Esophagus muscularis mucosa (tissue), 4 donors: ENCODE measurements around the gene BTBD16. TPM values are rescaled to one million over a fixed set of nuclear protein-coding genes. Genes with fewer than 3 reads are reported as not detected.

ENCODE experiments used
- DNase-seq: peaks from one replicate; pipeline ENCODE4 v3.0.0-alpha.2; 2017; ENCODE audit errors: extremely low spot score
- H3K27ac ChIP-seq, 4 donors: fragments of 200-600 bp; sonication (generic); replicated peaks in 1 of 4; 1 replicate in 3 of 4; 2 replicates in 1 of 4; pipeline ENCODE4 v1.5.1; 2016 to 2019; ENCODE audit warnings: mild to moderate bottlenecking in 1 of 4
- H3K27me3 ChIP-seq, 4 donors: fragments of 200-600 bp; sonication (generic); one replicate each; pipeline versions ENCODE4 v1.5.1 to v1.6.0; 2016 to 2019
- H3K36me3 ChIP-seq, 4 donors: fragments of 200-600 bp; sonication (generic); one replicate each; pipeline ENCODE4 v1.5.1; 2016 to 2019
- H3K4me1 ChIP-seq, 4 donors: fragments of 200-600 bp; sonication (generic); one replicate each; pipeline ENCODE4 v1.5.1; 2016 to 2019
- H3K4me3 ChIP-seq, 4 donors: fragments of 200-600 bp; sonication (generic); 1 replicate in 2 of 4; 2 replicates in 2 of 4; pipeline ENCODE4 v1.5.1; 2016 to 2019; ENCODE audit warnings: mild to moderate bottlenecking in 4 of 4, moderate library complexity in 1 of 4
- H3K9me3 ChIP-seq, 4 donors: fragments of 200-600 bp; sonication (generic); 1 replicate in 3 of 4; 2 replicates in 1 of 4; pipeline ENCODE4 v1.5.1; 2016 to 2019
- CTCF ChIP-seq, 3 experiments: fragments of 200-600 bp in 2 of 3; fragments of 450-650 bp in 1 of 3; sonication (generic) in 2 of 3; IDR thresholded peaks; one replicate each; pipeline ENCODE4 v1.5.1; 2017 to 2019; ENCODE audit warnings: antibody characterized with exemption in 3 of 3, mild to moderate bottlenecking in 2 of 3, moderate library complexity in 1 of 3
- EP300 ChIP-seq: sonication (generic); formaldehyde crosslinking; IDR thresholded peaks from one replicate; pipeline ENCODE4 v1.6.1; 2017; ENCODE audit warnings: antibody characterized with exemption
- POLR2A ChIP-seq: fragments of 450-650 bp; IDR thresholded peaks from one replicate; pipeline ENCODE4 v1.6.1; 2017; ENCODE audit warnings: antibody characterized with exemption, moderate library complexity, mild to moderate bottlenecking, low read depth
- POLR2AphosphoS5 ChIP-seq, 2 donors: sonication (generic); formaldehyde crosslinking; IDR thresholded peaks; one replicate each; pipeline ENCODE4 v1.6.1; 2017; ENCODE audit warnings: antibody characterized with exemption in 2 of 2
- WGBS: methylation state at CpG from one replicate; pipeline ENCODE4 v1.1.5; 2018; 5-methylcytosine and 5-hydroxymethylcytosine counted together
- intact Hi-C: fragments of 100-400 bp; cut with DNase I; formaldehyde crosslinking; loops from one replicate; pipeline ENCODE4 v1.15.1; 2023
- total RNA-seq, 4 donors: library from RNA; depleted of rRNA; stranded (reverse); fragments of >200 nt; gene quantifications; one replicate each; pipeline versions ENCODE4 v1.1.0 to v1.2.1, GENCODE V29; 2016

The BTBD16 gene
- total RNA-seq, 4 donors from 2014 or later: 0.29 TPM; not detected in 3

- Histone ChIP-seq H3K9me3 (no peaks in the 10 kb centered on the region), H3K36me3 (no peaks in the 10 kb centered on the region), H3K4me3 (no peak overlapping the region), H3K27me3 (no peaks in the 10 kb centered on the region), H3K4me1 (peaks cover 0 to 27% (median 26%) of the 10 kb centered on the region in 4 donors), H3K27ac (peak overlapping the region in 1 of 4 donors; percentile 34)
- DNase-seq: peak; percentile 91
- TF ChIP-seq POLR2A: no peak
- WGBS: 89% methylated on average over 14 of the region's 14 CpGs
- intact Hi-C loops: loop anchor here (2.0 kb wide), 2 partner anchors 43 to 265 kb away; no protein-coding TSS in a partner anchor
Measured at GRCh38 chr10:122299423-122300075, 28.5 kb downstream of the BTBD16 start.

- H3K9me3 ChIP-seq: no peaks in the 10 kb centered on the region
- no peaks in the 10 kb centered on the region for H3K36me3 ChIP-seq
- H3K4me1 ChIP-seq: peaks cover 0 to 27% (median 26%) of the 10 kb centered on the region in 4 donors
- 54% methylated on average over 12 of the region's 12 CpGs for WGBS
- DNase-seq: peak; percentile 92
- intact Hi-C loops: no loop called here
- TF ChIP-seq CTCF (IDR thresholded peaks at IDR 0.05): no peak
- TF ChIP-seq POLR2AphosphoS5 (IDR thresholded peaks at IDR 0.05): peak; percentile 72 to 76
- H3K27me3 ChIP-seq: no peaks in the 10 kb centered on the region
- H3K27ac ChIP-seq: peak overlapping the region; percentile 59 to 72 (median 62)
- no peak overlapping the region for H3K4me3 ChIP-seq
Measured at GRCh38 chr10:122301055-122301810, 30.1 kb downstream of the BTBD16 start.

GRCh38 chr10:122301811-122302115 lies 30.7 kb downstream of the BTBD16 start:
- Histone ChIP-seq H3K27ac (peak overlapping the region in 3 of 4 donors; percentile 60 to 72 (median 65)), H3K9me3 (no peaks in the 10 kb centered on the region), H3K4me3 (no peak overlapping the region), H3K36me3 (no peaks in the 10 kb centered on the region), H3K27me3 (no peaks in the 10 kb centered on the region), H3K4me1 (peaks cover 0 to 28% (median 26%) of the 10 kb centered on the region in 4 donors)
- DNase-seq: peak; percentile 84
- 91% methylated on average over 7 of the region's 7 CpGs for WGBS
- TF ChIP-seq CTCF (IDR thresholded peaks at IDR 0.05) (no peak), POLR2AphosphoS5 (IDR thresholded peaks at IDR 0.05) (no peak), POLR2A (no peak), EP300 (no peak)
- intact Hi-C loops: no loop called here

- Histone ChIP-seq H3K9me3 (no peaks in the 10 kb centered on the region), H3K4me3 (no peak overlapping the region), H3K27ac (no peak overlapping the region), H3K27me3 (no peaks in the 10 kb centered on the region), H3K4me1 (peaks cover 5 to 34% (median 30%) of the 10 kb centered on the region in 4 donors), H3K36me3 (no peaks in the 10 kb centered on the region)
- 98% methylated on average over 4 of the region's 4 CpGs for WGBS
- TF ChIP-seq POLR2A: no peak
- TF ChIP-seq POLR2AphosphoS5 (IDR thresholded peaks at IDR 0.05): no peak
- TF ChIP-seq CTCF (IDR thresholded peaks at IDR 0.05): no peak
- no peak for TF ChIP-seq EP300
- intact Hi-C loops: no loop called here
- peak; percentile 87 for DNase-seq
Measured at GRCh38 chr10:122302315-122302714, 31.2 kb downstream of the BTBD16 start.

GRCh38 chr10:122303271-122304053 lies 32.4 kb downstream of the BTBD16 start:
- H3K4me1 ChIP-seq: peaks cover 10 to 42% (median 39%) of the 10 kb centered on the region in 4 donors
- H3K4me3 ChIP-seq: no peak overlapping the region
- no peaks in the 10 kb centered on the region for H3K36me3 ChIP-seq
- intact Hi-C loops: no loop called here
- WGBS: 84% methylated on average over 9 of the region's 9 CpGs
- DNase-seq: no peak
- no peaks in the 10 kb centered on the region for H3K27me3 ChIP-seq
- no peak overlapping the region for H3K27ac ChIP-seq
- no peaks in the 10 kb centered on the region for H3K9me3 ChIP-seq
- TF ChIP-seq POLR2AphosphoS5 (IDR thresholded peaks at IDR 0.05): no peak
- TF ChIP-seq EP300: no peak
- TF ChIP-seq CTCF (IDR thresholded peaks at IDR 0.05): no peak
- no peak for TF ChIP-seq POLR2A
